Fibroblast of the conjunctiva (primary cell): ENCODE measurements around the gene SLC26A6.

ENCODE experiments used
- DNase-seq: peaks from one replicate; pipeline ENCODE4 v3.0.0-alpha.2; 2010; ENCODE audit warnings: low read depth

The SLC26A6 gene

DNA sequence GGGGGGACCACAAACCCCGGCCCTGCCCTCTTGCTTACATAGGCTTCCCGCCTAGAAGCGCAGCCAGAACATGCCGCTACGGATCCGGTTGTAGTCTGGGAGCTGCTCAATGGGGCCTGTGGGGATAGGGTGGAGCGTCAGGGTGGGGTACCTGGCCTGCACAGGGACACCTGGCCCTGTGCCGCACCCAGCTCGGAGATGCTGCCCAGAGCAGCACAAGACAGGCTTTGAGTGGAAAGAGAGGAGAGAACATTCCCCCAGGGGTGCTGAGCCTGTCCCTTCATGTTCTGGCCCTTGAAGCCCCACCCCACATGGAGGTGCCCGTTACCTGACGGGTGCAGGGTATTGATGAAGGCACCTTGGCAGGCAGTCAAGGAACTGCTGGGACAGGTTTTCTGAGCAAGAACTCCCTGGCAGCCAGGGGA, 36.2 kb downstream of the SLC26A6 start:
- no peak for DNase-seq

DNA sequence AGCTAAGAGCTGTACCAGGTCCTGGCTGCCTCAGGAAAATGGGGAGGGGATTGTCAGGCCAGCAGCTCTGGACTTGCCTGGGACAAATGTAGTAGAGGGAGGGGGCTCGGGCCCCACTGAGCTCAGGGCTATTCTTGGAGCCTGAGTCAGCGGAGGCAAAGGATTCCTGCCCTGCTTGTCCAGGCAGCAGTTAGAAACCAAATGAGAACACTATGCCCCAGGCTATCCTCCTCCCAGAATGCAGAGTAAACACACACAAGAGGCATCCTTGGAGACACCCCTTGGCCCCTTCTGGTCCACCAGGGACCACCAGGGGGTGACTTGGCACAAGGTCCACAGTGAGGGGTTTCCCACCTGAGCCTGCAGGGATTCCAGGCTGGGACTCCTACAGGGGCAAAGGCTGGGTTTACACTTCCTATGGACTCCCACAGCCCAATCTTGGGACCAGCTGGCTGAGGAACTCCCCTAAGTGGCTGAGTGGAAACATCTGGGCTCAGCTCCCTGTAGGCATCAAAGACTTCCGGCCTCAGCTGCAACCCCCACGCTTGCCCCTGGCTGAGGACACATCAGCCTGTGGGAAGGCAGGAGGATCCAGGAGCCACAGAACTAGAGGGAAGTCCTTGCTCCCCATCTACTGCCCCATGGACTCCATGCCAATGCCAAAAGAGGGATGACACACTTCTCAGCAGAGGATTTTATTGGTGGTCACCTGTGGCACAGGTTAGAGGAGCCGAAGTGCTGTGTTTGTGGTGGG, 36.8 kb downstream of the SLC26A6 start:
- DNase-seq: peak; percentile 93

- no peak for DNase-seq
Measured at GRCh38 chr3:48597408-48597800, 37.9 kb downstream of the SLC26A6 start.

DNA sequence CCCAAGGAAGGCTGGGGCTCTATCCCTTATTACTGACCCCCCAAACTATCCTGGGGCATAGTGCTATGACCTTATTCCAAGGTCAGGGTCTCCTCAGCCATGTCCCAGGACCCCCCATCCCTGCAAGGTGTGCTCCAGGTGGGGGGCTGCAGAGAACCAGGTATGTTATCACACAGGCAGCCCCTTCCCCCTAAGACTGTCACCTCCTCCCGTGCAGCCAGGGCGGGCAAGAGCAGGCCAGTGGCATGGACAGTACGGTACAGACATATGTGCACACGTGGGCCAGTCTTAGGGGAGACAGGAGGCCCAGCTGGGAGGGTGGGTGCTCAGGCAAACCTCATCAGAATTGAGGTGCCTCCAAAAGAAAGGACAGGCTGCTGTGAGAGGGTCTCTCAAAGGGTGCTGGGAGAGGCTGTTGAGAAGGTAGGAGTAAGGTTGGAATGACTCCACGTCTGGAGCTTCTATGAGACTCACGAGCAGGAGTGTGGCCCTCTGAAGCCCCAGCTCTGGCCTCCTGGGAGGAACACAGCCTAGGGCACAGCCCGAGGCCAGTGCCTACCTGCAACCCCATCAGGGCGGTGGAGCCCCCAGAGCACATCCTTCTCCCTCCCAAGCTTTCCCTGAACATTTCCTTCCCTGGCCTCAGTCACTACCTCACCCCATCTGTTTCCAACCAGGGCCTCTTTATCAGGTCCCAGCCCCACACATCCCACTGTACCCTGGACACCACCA, 38.4 kb downstream of the SLC26A6 start:
- no peak for DNase-seq

- no peak for DNase-seq
Measured at GRCh38 chr3:48596157-48596556, 39.1 kb downstream of the SLC26A6 start.

GRCh38 chr3:48595526-48596121, 39.6 kb downstream of the SLC26A6 start:
- DNase-seq: peak; percentile 64

GRCh38 chr3:48595075-48595525, 40.2 kb downstream of the SLC26A6 start, which contains the start of gene COL7A1:
Gene COL7A1 (minus strand): TSS chr3:48595329. CDS start chr3:48595159, 170 bp downstream.
- DNase-seq: no peak

DNA sequence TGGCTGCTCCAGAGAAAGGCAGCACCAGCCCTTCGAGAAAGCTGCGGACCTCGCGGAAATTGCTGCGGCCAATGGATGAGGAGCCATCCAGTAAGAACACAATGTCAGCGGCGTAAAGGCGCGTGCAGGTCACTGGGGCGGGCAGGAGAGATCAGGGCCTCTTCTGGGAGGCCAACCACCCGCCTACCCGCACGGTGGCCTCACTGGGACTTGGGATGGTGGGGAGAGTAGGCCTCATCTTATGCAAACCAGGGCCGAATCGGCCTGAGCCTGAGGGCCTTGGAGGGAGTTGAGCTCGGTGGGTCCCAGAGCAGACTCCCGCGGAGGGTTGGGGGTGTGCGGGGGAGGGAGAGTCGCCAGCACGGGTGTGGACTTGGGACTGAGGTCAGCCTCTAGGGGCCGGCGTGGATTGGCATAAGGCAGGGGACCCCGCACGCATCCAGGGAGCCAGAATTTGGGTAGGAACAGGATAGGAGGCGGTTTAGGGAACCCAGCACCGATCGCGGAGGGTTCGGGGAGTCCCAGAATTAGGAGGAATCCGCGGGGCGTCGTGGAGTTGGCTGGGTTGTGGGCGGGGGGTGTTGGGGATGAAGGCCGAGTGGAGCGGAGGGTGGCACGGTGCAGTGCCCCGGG, 40.7 kb downstream of the SLC26A6 start:
- no peak for DNase-seq

DNA sequence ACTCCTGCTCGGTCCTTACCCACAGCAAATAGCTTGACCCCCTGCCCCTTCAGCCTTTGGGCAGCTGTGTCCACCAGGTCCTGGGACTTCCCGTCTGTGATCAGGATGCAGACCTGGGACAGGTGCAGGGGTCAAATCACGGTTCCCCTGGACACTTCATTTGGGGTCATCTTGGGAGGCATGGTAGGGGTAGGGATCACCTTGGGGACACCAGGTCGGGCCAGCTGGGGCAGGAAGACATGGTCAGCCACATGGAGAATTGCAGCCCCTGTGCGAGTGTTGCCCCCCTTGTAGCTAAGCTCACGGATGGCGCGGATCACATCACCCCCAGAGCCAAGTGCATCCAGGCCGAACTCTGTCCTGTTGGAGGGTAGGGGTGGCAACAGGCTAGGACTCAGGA, 41.9 kb downstream of the SLC26A6 start:
- DNase-seq: no peak

GRCh38 chr3:48592519-48593087, 42.7 kb downstream of the SLC26A6 start:
- no peak for DNase-seq

GRCh38 chr3:48591886-48592518, 43.3 kb downstream of the SLC26A6 start:
- no peak for DNase-seq

DNA sequence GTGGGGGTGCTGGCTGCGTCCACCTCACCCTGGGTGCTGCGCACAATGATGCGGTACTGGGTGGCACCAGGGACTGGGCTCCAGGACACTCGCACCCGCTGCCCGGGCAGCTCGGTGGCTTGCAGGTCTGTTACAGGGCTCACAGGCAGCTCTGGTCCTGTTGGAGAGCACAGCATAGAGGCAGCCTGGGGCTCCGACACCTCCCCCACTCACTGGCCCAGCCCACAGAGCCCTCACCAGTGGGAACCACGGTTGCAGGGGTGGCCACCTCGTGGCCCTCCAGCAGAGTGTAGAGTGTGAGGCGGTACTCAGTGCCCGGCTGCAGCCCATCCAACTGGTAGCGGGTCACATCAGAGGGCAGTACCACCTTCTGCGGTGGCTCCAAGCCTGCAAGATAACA, 43.8 kb downstream of the SLC26A6 start:
- DNase-seq: no peak

DNA sequence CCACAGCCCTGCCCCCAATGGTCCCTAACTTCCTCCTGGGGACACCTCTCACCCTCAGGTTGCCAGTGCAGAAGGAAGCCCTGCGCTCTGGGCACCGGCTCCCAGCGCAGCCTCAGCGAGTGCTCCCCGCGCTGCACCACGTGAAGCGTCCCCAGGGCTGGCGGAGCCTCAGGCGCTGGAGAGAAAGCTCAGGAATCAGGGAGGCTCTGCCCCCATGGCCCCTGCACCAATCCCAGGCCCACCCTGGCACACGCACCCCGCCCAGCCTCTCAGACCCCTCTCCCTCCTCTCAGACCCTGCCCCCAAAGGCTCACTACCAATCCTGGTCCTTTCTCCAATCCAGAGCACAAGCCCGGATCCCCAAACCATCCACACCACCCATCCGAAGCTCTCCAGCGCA, 47.0 kb downstream of the SLC26A6 start:
- DNase-seq: no peak

- DNase-seq: no peak
Measured at GRCh38 chr3:48587686-48588085, 47.6 kb downstream of the SLC26A6 start.

DNA sequence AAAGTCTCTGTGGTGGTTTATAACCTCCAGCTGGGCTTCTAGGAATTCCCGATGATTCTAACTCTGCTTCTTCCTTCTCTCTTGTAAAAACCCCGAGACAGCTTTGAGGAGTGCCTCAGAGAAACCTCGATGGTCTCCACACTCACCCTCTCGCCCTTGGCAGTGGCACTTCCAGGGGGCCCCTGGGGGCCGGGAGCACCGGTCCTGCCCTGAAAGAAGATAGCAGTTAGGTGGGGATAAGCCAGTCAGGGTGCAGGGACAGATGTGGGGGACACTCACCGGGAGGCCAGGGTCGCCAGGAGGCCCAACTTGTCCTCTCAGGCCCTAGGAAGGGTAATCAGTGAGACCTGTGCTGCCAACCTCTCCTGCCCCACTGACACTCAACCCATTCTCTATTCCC, 49.9 kb downstream of the SLC26A6 start:
- no peak for DNase-seq

GRCh38 chr3:48584836-48585235, 50.4 kb downstream of the SLC26A6 start:
- no peak for DNase-seq

- no peak for DNase-seq
Measured at GRCh38 chr3:48581621-48582481, 53.4 kb downstream of the SLC26A6 start.

- DNase-seq: no peak
Measured at GRCh38 chr3:48576647-48577046, 58.6 kb downstream of the SLC26A6 start.
